Muscle layer of duodenum (tissue), 2 donors: ENCODE data around the gene POLD1.

ENCODE experiments used
- H3K27ac ChIP-seq: one replicate; pipeline ENCODE4 v1.7.0; 2013; ENCODE audit warnings: mild to moderate bottlenecking, low read length
- H3K27me3 ChIP-seq: one replicate; pipeline ENCODE4 v1.7.0; 2013; ENCODE audit warnings: low read depth, mild to moderate bottlenecking, control low read depth, low read length
- H3K36me3 ChIP-seq, 2 donors: one replicate each; pipeline ENCODE4 v1.7.0; 2013; ENCODE audit warnings: low read length in 2 of 2, control low read depth in 1 of 2, mild to moderate bottlenecking in 1 of 2; ENCODE audit not compliant: insufficient read depth in 2 of 2, control insufficient read depth in 1 of 2
- H3K4me1 ChIP-seq, 2 donors: one replicate each; pipeline ENCODE4 v1.7.0; 2013; ENCODE audit warnings: low read length in 2 of 2, mild to moderate bottlenecking in 2 of 2, control low read depth in 1 of 2, moderate library complexity in 1 of 2; ENCODE audit not compliant: insufficient read depth in 2 of 2, control insufficient read depth in 1 of 2
- H3K4me3 ChIP-seq, 2 donors: one replicate each; pipeline ENCODE4 v1.7.0; 2013; ENCODE audit warnings: low read length in 2 of 2, low read depth in 1 of 2, mild to moderate bottlenecking in 1 of 2
- H3K9me3 ChIP-seq, 2 donors: one replicate each; pipeline ENCODE4 v1.7.0; 2013; ENCODE audit warnings: low read length in 2 of 2, control low read depth in 1 of 2, mild to moderate bottlenecking in 1 of 2; ENCODE audit not compliant: control insufficient read depth in 1 of 2
- donor health status: healthy.

The POLD1 gene

DNA sequence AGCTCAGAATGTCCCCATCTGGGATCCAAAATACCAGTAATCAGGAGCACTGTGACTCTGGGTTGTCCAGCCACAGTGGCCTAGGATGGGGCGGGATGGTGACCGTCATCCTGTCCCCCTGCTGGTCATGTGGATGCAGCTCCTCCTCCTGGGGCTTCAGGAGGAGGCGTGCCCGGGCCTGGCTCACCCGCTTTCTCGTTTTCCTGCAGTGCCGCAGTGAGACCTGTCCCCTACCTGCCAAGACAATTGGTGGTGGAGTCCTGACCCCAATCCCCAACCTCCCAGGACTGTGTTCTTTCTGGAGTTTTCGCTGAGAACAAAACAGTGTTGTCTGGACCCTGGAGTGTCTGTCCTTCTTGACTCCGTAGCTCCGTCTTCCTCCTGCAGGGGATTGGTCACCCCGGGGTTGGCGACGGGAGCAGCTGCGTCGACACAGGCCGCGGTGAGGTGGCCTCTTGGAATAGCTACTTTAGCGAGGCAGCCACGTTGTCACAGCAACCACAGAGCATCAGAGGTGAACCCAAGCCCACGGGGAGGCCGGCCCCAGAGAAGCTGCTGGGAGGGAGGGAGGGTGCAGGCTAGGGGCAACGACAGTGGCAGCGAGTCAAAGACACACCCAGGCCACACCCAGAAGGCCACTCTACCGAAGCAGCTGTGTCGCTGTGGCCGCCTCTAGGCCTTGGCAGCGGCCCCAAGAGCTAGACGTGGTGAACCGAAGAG is 82.0 kb downstream of the POLD1 start:
- no peak overlapping the region for H3K27ac ChIP-seq
- H3K4me3 ChIP-seq, result no peak overlapping the region
- no peaks in the 10 kb centered on the region for H3K36me3 ChIP-seq
- H3K27me3 ChIP-seq, result no peaks in the 10 kb centered on the region
- no peaks in the 10 kb centered on the region for H3K9me3 ChIP-seq
- H3K4me1 ChIP-seq, result no peaks in the 10 kb centered on the region

GRCh38 chr19:50466706-50467039 is 82.5 kb downstream of the POLD1 start:
- no peaks in the 10 kb centered on the region for H3K9me3 ChIP-seq
- H3K27ac ChIP-seq, result no peak overlapping the region
- no peaks in the 10 kb centered on the region for H3K27me3 ChIP-seq
- no peaks in the 10 kb centered on the region for H3K36me3 ChIP-seq
- H3K4me3 ChIP-seq, result no peak overlapping the region
- no peaks in the 10 kb centered on the region for H3K4me1 ChIP-seq

DNA sequence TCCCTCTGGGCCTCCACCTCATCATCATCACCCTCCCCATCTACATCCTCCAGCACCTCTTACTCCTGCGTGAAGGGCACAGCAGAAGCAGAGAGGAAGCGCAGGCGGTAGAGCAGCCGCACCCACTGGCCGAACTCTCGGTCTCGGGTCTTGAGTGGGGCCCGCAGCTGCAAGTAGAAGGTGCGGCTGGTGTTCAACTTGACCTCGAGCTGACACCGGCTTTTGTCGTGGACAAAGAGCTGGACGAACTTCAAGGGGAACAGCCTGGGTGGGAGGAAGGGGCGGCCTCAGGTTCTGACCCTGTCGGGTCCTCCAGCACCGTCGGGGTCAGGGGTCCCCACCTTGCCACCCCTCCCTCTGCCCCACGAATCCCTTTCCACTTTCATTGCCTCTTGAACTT is 83.4 kb downstream of the POLD1 start:
- H3K27ac ChIP-seq, result no peak overlapping the region
- H3K4me3 ChIP-seq, result no peak overlapping the region
- H3K27me3 ChIP-seq, result no peaks in the 10 kb centered on the region
- H3K36me3 ChIP-seq, result no peaks in the 10 kb centered on the region
- H3K4me1 ChIP-seq, result no peaks in the 10 kb centered on the region
- H3K9me3 ChIP-seq, result no peaks in the 10 kb centered on the region
